Astrocyte (in vitro differentiated cells and primary cell): ENCODE data around the gene ZNRF1.

Experiments used
- CTCF ChIP-seq: IDR thresholded peaks from 2 replicates; pipeline ENCODE4 v1.5.1; 2011; ENCODE audit warnings: low read depth, mild to moderate bottlenecking, inconsistent platforms, low read length, moderate library complexity; ENCODE audit not compliant: insufficient read depth
- EZH2 ChIP-seq: IDR thresholded peaks from 2 replicates; pipeline ENCODE4 v1.6.1; 2012; ENCODE audit warnings: mild to moderate bottlenecking, low read length, inconsistent platforms; ENCODE audit not compliant: insufficient read depth

- TF ChIP-seq CTCF (no peak), EZH2 (no peak)
These were observed 64.1 kb downstream of the ZNRF1 start for GRCh38 chr16:75062976-75063346.
